Stimulated activated CD8-positive, alpha-beta memory T cell treated with anti-CD3 and anti-CD28 coated beads, Interleukin-12 subunit alpha, Interleukin-12 subunit beta, amount 100 ng/mL, for 4 hours (primary cell): Measurements from ENCODE around the gene TCF7L1.

ENCODE experiments used
- DNase-seq: peaks from one replicate; pipeline ENCODE4 v3.0.0-alpha.2; 2020; ENCODE audit warnings: low read depth

The TCF7L1 gene

GRCh38 chr2:85356186-85356585 is 223.0 kb downstream of the TCF7L1 start:
- DNase-seq, result no peak

- no peak for DNase-seq
Observed at GRCh38 chr2:85357736-85358135, 224.5 kb downstream of the TCF7L1 start.
